GM12864 (cell line): ENCODE results near the gene DMRTA2.
A peak's percentile ranks its signal among the peaks of the same experiment; 100 is the strongest.

ENCODE experiments used
- DNase-seq: peaks from one replicate; pipeline ENCODE4 v3.0.0-alpha.2; 2011; ENCODE audit warnings: low read depth
- H3K4me3 ChIP-seq: 2 replicates; pipeline ENCODE4 v1.5.1; 2011; ENCODE audit warnings: mild to moderate bottlenecking, low read depth, low read length, control low read depth
- TF ChIP-seq, protein P1 (sequence below): IDR thresholded peaks from 2 replicates; pipeline ENCODE4 v1.5.1; 2011; ENCODE audit warnings: low read depth, mild to moderate bottlenecking, moderate library complexity, low read length, control low read depth, inconsistent platforms; ENCODE audit errors: missing control alignments

The DMRTA2 gene

DNA sequence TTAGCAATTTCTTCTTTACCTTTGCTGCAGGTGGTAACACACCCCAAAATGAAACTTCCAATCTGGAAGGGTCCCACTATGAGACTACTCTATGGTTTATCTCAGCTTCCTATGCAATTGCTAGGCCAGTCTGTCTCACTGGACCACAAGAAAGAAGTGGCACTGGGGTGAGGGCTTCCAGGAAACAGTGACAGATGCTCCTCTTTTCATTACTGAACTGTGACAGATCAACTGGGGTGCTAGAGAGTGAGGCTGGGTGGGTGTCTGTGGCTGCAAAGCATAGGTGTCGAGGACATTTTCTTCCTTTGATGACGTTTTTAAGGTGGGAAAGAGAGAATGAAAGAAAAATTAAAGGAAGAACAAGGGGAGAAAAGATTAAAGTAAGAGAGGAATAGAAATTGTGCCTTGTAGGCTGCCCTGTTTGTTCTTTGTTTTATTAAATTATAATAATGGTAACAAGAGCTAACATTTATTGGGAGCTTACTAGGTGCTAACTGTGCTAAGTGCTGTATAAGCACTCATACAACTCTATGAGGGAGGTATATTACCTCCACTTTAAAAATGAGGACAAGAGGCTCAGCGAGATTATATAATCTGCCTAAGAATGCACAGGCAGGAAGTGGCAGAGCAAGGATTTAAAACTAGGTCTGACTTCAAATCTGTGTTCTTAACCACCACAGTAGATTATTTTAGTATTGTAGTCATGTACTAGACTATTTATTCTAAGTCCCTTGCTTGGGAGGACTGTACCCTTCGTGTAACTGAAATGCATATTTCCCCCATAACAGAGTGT lies 27.8 kb upstream of the DMRTA2 start:
- no peak overlapping the region for H3K4me3 ChIP-seq
- TF ChIP-seq, protein P1, sequence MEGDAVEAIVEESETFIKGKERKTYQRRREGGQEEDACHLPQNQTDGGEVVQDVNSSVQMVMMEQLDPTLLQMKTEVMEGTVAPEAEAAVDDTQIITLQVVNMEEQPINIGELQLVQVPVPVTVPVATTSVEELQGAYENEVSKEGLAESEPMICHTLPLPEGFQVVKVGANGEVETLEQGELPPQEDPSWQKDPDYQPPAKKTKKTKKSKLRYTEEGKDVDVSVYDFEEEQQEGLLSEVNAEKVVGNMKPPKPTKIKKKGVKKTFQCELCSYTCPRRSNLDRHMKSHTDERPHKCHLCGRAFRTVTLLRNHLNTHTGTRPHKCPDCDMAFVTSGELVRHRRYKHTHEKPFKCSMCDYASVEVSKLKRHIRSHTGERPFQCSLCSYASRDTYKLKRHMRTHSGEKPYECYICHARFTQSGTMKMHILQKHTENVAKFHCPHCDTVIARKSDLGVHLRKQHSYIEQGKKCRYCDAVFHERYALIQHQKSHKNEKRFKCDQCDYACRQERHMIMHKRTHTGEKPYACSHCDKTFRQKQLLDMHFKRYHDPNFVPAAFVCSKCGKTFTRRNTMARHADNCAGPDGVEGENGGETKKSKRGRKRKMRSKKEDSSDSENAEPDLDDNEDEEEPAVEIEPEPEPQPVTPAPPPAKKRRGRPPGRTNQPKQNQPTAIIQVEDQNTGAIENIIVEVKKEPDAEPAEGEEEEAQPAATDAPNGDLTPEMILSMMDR = no peak
- DNase-seq = no peak

DNA sequence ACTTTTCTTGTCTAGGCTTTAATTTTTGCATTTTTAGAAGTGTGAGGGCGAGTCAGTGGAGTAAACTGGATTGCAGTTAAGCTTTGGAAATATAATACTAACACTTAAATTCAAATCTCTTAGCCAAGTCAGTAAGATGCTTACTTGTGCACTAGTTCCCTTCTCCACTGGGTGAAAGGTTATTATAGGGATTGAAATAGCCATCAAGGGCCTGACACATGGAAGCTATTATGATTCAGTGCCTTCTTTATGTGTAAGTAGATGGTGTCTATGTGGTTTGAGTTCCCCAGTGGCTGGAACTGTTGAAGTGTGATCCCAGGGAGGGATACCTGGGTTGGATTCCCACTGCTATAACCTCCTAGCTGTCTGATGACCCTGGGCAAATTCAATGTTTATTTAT lies 24.7 kb upstream of the DMRTA2 start:
- TF ChIP-seq, protein P1 = no peak
- H3K4me3 ChIP-seq = no peak overlapping the region
- no peak for DNase-seq

DNA sequence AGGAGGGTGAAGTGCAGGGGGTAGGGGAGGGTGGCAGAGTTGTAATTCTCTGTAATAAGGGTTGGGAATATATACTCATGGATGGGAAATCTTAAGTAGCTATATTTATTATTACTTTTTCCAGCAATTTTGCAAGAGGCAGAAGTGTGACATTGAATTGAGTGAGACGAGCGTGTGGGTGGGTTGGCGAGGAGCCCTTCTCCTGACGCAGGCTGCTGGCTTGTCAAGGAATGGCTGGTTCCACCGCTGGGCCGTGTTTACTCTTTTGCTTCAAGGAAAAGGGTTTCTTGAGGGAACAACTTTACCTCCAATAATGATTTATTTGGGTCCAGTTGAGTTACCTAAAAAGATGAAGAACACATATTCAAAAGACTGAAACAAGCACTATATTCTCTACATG lies 17.9 kb upstream of the DMRTA2 start:
- DNase-seq = no peak
- TF ChIP-seq, protein P1 = no peak
- H3K4me3 ChIP-seq = no peak overlapping the region

DNA sequence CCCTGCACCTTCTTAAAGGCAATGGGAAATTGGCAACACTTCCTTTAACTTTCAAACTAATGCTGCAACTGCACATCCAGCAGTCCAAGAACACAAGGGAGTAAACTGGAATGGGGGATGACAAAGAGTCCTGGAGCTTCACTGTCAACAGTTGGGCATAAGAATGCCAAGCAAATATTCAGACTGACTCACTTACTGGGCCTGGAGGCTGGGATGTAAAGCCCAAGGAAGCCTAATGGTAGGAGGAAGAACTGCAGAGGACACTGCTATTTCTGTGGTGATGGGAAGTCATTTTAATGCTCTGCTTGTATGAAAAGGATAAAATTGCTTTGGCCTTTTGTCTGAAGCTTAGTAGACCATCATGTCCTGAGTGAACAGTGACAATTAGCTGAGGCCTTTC lies 15.7 kb upstream of the DMRTA2 start:
- no peak for DNase-seq
- TF ChIP-seq, protein P1 = peak; percentile 16
- no peak overlapping the region for H3K4me3 ChIP-seq

DNA sequence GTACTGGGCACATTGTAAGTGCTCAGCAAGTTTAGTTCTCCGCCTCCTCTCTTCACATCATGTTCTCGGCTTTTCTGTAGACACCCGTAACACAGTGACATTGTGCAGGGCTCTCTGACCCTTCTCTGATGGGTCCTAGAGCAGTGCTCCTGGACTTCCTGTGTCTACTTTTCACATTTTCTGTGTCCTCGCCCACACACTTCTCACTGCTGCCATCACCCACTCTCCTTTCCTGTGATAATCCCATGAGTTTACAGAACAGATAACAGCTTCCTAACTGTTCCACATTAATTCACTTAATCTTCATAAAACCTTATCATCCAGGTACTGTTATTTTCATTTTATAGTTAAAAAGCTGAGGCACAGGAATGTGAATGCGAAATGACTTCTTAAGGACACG lies 13.2 kb upstream of the DMRTA2 start:
- TF ChIP-seq, protein P1 = no peak
- H3K4me3 ChIP-seq = no peak overlapping the region
- no peak for DNase-seq

DNA sequence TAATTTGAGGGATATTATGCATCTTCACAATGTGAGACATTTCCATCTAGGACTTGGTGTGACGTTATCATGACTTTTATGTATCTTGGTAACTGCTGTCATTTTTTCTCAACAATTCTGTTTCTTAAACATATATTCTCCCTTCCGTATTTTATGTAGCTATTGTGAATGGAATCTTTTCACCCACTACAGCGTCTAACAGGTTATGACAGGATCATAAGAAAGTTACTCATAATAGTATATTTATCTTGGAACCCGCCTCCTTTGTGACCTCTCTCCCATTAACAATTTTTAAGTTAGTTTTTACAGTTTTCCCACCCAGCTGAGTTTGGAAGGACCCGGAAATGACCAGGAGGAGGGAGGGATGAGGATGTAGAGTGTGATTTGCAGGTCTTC lies 6.8 kb upstream of the DMRTA2 start:
- DNase-seq = no peak
- TF ChIP-seq, protein P1 = no peak
- no peak overlapping the region for H3K4me3 ChIP-seq
